Gastrocnemius medialis (tissue), 4 donors: ENCODE results near the gene SLC66A2.

Experiments
- POLR2A ChIP-seq, 2 donors: fragments of 450-650 bp; IDR thresholded peaks; one replicate each; pipeline ENCODE4 v1.6.1; 2017; ENCODE audit warnings: antibody characterized with exemption in 2 of 2, mild to moderate bottlenecking in 2 of 2, moderate library complexity in 2 of 2
- TF ChIP-seq, protein P1 (sequence below), 5 experiments: fragments of 450-650 bp in 3 of 5; fragments of 200-600 bp in 2 of 5; sonication (generic) in 2 of 5; IDR thresholded peaks in 4 of 5; conservative IDR thresholded peaks in 1 of 5; 1 replicate in 4 of 5; 2 replicates in 1 of 5; pipeline ENCODE4 v1.5.1; 2016 to 2019; ENCODE audit warnings: antibody characterized with exemption in 5 of 5, mild to moderate bottlenecking in 3 of 5, moderate library complexity in 3 of 5

DNA sequence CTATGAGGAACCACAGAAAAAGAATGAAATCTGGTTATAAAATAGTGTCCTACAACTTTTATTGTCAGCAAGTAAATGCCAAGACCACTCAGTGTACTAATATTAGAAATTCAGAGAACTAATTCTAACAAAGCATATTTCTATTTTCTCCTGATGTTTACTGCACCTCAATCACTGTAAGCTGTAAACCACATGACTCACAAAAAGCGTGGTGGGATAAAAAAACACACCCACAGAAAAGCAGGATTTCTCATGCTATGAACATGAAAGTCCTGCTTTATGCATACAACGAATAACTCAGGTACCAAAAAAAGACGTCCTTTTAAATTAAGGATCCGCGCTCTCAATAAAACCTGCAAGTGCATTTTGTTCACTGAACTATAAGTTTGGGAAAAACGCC, 36.1 kb upstream of the SLC66A2 start:
- TF ChIP-seq, protein P1, sequence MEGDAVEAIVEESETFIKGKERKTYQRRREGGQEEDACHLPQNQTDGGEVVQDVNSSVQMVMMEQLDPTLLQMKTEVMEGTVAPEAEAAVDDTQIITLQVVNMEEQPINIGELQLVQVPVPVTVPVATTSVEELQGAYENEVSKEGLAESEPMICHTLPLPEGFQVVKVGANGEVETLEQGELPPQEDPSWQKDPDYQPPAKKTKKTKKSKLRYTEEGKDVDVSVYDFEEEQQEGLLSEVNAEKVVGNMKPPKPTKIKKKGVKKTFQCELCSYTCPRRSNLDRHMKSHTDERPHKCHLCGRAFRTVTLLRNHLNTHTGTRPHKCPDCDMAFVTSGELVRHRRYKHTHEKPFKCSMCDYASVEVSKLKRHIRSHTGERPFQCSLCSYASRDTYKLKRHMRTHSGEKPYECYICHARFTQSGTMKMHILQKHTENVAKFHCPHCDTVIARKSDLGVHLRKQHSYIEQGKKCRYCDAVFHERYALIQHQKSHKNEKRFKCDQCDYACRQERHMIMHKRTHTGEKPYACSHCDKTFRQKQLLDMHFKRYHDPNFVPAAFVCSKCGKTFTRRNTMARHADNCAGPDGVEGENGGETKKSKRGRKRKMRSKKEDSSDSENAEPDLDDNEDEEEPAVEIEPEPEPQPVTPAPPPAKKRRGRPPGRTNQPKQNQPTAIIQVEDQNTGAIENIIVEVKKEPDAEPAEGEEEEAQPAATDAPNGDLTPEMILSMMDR (IDR thresholded peaks at IDR 0.05 in 4 of 5, conservative IDR thresholded peaks at IDR 0.05 in 1 of 5), result no peak
- TF ChIP-seq POLR2A (IDR thresholded peaks at IDR 0.05), result no peak
